Activated CD8-positive, alpha-beta memory T cell treated with anti-CD3 and anti-CD28 coated beads, Interleukin-2, amount 10 ng/mL, durations not matched to agents 7 days and 5 days (primary cell): Measurements from ENCODE around the gene MAGI3. TPM values are rescaled to one million over a fixed set of nuclear protein-coding genes. Genes with fewer than 3 reads are reported as not detected.

Experiments
- ATAC-seq: fragments of 150-1000 bp; cut with Tn5 transposase; one replicate; pipeline ENCODE4 v1.10.0; 2021; ENCODE audit warnings: moderate library complexity
- CTCF ChIA-PET: fragments of 350-600 bp; sonication (Branson Sonifier 250); formaldehyde crosslinking; loops from one replicate; lab custom pipeline; 2021; ENCODE audit warnings: antibody characterized with exemption; lab: Charles Lee
- DNase-seq: peaks from one replicate; pipeline ENCODE4 v3.0.0-alpha.2; 2020
- H3K27ac Mint-ChIP-seq: one replicate; pipeline ENCODE4 v1.8.0; 2021; ENCODE audit warnings: mild to moderate bottlenecking, mixed read lengths
- H3K27me3 Mint-ChIP-seq: one replicate; pipeline ENCODE4 v1.8.0; 2021; ENCODE audit warnings: mixed read lengths
- H3K36me3 Mint-ChIP-seq: one replicate; pipeline ENCODE4 v1.8.0; 2021; ENCODE audit warnings: mild to moderate bottlenecking, mixed read lengths
- H3K4me1 Mint-ChIP-seq: one replicate; pipeline ENCODE4 v1.8.0; 2021; ENCODE audit warnings: mixed read lengths
- H3K4me3 Mint-ChIP-seq: one replicate; pipeline ENCODE4 v1.8.0; 2021; ENCODE audit warnings: mild to moderate bottlenecking, moderate library complexity, mixed read lengths
- H3K9me3 Mint-ChIP-seq: one replicate; pipeline ENCODE4 v1.8.0; 2022; ENCODE audit warnings: low read depth, mixed read lengths
- total RNA-seq, 2 experiments: library from RNA; stranded (reverse); gene quantifications; one replicate each; pipeline ENCODE4 v1.2.3, GENCODE V29; 2021

Gene MAGI3
- 1 to 10 TPM; 6.5 to 9.8 TPM for total RNA-seq

DNA sequence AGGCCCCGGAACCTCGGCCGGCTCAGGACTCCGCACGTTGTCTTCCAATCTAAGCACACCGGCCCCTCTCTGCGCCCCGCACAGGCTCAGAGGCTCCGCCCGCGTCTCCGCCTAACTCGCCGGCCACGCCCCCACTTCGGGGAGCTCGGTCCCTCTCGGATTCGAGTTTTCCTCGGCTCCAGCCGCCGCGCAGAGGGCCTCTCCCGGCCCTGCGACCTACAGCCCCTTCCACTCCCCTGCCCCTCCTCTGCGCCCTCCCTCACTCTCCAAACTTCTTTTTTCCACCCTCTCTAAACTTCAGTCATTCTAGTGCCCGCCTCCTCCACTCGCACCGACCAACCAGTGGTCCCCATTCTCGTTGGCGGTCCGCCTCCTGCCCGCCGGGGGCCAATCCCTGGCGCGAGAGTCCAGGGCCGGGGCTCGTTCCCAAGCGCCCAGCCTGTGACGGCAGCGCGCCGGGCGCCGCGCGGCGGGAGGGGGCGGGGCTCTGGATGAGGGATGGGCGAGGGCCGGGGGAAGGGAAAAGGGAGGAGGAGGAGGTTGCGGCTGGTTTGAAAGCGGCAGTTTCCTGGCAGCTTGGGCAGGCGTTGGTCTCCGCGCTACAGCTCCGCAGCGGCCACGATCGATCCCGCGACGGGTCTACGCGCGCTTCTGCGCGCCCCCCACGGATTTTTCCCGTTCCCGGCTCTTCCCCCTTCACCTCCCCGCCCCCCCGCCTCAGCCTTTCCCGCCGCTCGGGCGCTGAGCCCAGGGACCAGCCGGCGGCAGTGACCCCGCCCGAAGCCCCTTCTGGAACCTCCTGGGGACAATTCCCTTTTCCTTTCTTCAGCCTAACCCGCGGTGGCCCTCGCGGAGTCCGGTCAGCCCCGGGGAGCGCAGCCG is at the start of gene MAGI3:
MAGI3 (plus strand) TSS at position 563 of the 882 bp plus-strand sequence. CDS start 519 bp downstream, outside the sequence.
- Mint-ChIP-seq H3K4me1 (peaks cover 28% of the 10 kb centered on the region), H3K36me3 (no peaks in the 10 kb centered on the region), H3K4me3 (peak within 1 kb of the TSS; percentile 92), H3K27me3 (peaks cover 41% of the 10 kb centered on the region), H3K9me3 (peaks cover 2% of the 10 kb centered on the region), H3K27ac (peak within 1 kb of the TSS; percentile 87)
- ATAC-seq (peak; percentile 97), DNase-seq (peak; percentile 96)
- CTCF ChIA-PET = interaction anchor here (1.4 kb wide), 1 partner anchor 23 kb away, joined by 3 read pairs; no protein-coding TSS in a partner anchor

DNA sequence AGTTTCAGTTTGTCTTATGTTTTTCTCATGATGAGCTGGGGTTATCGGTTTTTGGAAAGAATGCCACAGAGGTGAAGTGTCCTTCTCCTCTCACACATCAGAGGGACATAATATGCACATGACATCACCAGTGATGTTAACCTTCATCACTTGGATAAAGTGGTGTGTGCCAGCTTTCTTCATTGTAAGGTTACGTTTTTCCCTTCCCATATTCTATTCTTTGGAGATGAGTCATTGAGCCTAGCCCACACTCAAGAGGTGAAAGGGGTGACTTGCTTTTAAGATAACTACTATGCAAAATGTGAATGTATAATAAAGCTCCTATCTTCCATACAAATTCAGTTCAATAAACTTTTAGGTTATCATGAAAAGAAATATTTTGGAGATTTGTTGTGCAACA is 36.7 kb upstream of the MAGI3 start:
- Mint-ChIP-seq H3K4me3 (no peak overlapping the region), H3K9me3 (no peaks in the 10 kb centered on the region), H3K36me3 (no peaks in the 10 kb centered on the region), H3K27ac (no peak overlapping the region), H3K4me1 (no peaks in the 10 kb centered on the region), H3K27me3 (peaks cover 11% of the 10 kb centered on the region)
- no peak for DNase-seq
- ATAC-seq = no peak
- CTCF ChIA-PET = interaction anchor here (1.0 kb wide), 1 partner anchor 13 kb away, joined by 3 read pairs; no protein-coding TSS in a partner anchor

DNA sequence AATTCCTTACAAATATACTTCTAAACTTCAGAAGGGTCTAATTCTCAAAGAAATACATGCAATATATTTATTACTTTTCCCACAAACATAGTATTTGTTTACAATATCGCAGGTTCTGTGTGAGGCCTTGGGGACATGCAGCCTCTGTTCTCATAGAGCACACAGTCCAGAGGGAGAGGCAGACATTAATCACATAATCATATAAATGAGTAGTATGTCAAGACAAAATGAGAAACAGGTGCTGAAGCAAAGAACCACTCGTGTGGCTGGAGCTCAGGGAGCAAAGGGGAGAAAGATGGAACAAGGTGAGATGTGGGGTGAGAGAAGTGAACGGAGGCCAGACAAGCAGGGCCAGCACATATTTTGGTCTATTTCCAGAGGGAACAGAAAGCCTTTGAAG is 26.4 kb upstream of the MAGI3 start:
- Mint-ChIP-seq H3K27me3 (peaks cover 6% of the 10 kb centered on the region), H3K9me3 (no peaks in the 10 kb centered on the region), H3K36me3 (no peaks in the 10 kb centered on the region), H3K4me3 (no peak overlapping the region), H3K27ac (no peak overlapping the region), H3K4me1 (no peaks in the 10 kb centered on the region)
- ATAC-seq (no peak), DNase-seq (no peak)
- CTCF ChIA-PET = no interaction called here

DNA sequence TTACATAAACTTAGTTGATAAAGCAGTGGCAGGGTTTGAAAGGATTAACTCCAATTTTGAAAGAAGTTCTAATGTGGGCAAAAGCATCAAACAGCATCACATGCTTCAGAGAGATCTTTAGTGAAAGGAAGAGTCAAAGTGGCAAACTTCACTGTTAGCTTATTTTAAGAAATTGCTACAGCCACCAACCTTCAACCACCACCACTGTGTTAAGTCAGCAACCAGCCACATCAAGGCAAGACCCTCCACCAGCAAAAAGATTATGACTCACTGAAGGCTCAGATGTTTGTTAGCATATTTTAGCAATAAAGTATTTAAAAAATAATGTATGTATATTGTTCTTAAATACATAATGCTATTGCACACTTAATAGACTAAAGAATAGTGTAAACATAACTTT is 21.3 kb upstream of the MAGI3 start:
- Mint-ChIP-seq H3K27ac (no peak overlapping the region), H3K4me3 (no peak overlapping the region), H3K36me3 (no peaks in the 10 kb centered on the region), H3K4me1 (peaks cover 3% of the 10 kb centered on the region), H3K9me3 (no peaks in the 10 kb centered on the region), H3K27me3 (peaks cover 11% of the 10 kb centered on the region)
- CTCF ChIA-PET = no interaction called here
- DNase-seq (no peak), ATAC-seq (no peak)

DNA sequence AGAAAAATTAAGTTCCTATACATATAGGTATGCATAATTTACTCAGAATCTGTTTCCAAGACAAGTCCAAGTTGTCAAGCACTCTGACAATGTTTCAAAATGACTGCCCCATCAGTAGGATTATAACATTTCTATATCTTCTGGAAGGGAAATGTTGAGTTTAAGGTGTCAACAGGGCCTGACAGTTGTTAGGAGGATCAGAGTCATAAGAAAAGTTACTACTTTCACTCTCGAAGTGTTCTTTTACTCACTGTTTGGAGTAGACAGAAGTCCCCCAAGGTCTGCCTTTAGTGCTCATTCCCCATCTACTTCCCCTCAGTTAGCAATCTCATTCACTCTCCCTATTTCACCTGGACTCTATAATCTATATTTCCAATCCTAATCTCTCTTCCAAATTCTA is 20.6 kb upstream of the MAGI3 start:
- ATAC-seq (peak; percentile 33), DNase-seq (no peak)
- Mint-ChIP-seq H3K4me1 (peaks cover 3% of the 10 kb centered on the region), H3K9me3 (no peaks in the 10 kb centered on the region), H3K27ac (no peak overlapping the region), H3K36me3 (no peaks in the 10 kb centered on the region), H3K4me3 (no peak overlapping the region), H3K27me3 (peaks cover 12% of the 10 kb centered on the region)
- CTCF ChIA-PET = no interaction called here

DNA sequence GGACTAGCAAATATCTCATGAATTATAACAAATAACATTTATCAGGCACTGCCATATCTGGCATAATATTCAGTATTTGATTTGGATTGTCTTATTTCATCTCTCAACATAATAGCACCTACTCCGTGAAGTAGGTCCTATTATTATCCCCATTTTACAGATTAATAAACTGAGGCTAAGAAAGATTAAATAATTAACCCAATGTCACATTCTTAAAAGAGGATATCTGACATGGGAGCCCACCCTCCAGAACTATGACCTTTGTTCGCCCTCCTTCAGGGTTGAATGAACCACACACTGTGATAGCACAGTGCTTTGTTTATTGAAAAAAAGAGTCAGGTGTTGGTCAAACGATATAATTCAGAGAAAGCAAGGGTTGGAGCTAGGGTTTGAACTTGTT is 19.4 kb upstream of the MAGI3 start:
- ATAC-seq (no peak), DNase-seq (no peak)
- H3K9me3 Mint-ChIP-seq = no peaks in the 10 kb centered on the region
- H3K27ac Mint-ChIP-seq = no peak overlapping the region
- CTCF ChIA-PET = no interaction called here
- peaks cover 18% of the 10 kb centered on the region for H3K27me3 Mint-ChIP-seq
- H3K36me3 Mint-ChIP-seq = no peaks in the 10 kb centered on the region
- H3K4me1 Mint-ChIP-seq = peaks cover 3% of the 10 kb centered on the region
- H3K4me3 Mint-ChIP-seq = no peak overlapping the region

DNA sequence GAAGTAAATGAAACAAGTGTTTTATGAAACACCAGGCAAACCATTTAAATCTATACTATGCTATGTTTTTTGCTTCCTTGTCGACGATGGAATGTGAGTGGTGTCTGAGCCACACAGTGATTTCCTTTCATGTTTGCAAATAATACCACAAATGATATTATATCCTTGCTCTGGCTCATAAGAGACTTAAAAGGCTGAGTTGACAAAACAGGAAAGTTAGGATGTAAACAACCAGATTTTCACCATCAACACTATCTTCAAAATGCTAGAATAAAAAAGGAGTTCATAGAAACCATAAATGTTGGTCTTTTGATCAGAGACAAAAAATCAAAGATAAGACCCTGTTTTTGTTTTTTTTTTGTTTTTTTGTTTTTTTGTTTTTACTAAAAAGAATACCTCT is 17.8 kb upstream of the MAGI3 start:
- no peaks in the 10 kb centered on the region for H3K36me3 Mint-ChIP-seq
- ATAC-seq (no peak), DNase-seq (no peak)
- CTCF ChIA-PET = no interaction called here
- peaks cover 3% of the 10 kb centered on the region for H3K4me1 Mint-ChIP-seq
- no peak overlapping the region for H3K27ac Mint-ChIP-seq
- peaks cover 29% of the 10 kb centered on the region for H3K27me3 Mint-ChIP-seq
- no peaks in the 10 kb centered on the region for H3K9me3 Mint-ChIP-seq
- no peak overlapping the region for H3K4me3 Mint-ChIP-seq

DNA sequence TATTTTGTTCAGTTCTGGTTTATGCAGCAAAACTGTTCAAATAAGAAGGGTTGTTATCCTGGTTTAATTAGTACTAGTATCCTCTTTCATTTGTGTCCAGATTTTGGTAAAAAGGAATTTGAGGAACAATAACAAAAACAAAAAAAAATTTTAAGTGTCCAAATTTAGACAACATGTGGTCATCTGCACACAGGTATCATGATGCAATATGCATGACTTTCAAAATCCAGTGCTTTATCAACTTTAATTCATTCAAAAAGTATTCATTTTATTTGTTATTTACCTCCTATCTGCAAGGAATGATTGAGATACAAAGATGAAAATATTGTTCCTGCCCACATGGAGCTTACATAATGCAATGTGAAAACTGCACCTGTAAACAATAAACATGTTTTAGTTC is 16.7 kb upstream of the MAGI3 start:
- no peak overlapping the region for H3K4me3 Mint-ChIP-seq
- H3K4me1 Mint-ChIP-seq = peaks cover 3% of the 10 kb centered on the region
- no peak overlapping the region for H3K27ac Mint-ChIP-seq
- no peaks in the 10 kb centered on the region for H3K9me3 Mint-ChIP-seq
- H3K36me3 Mint-ChIP-seq = no peaks in the 10 kb centered on the region
- no peak for DNase-seq
- CTCF ChIA-PET = no interaction called here
- H3K27me3 Mint-ChIP-seq = peaks cover 25% of the 10 kb centered on the region
- ATAC-seq = no peak

DNA sequence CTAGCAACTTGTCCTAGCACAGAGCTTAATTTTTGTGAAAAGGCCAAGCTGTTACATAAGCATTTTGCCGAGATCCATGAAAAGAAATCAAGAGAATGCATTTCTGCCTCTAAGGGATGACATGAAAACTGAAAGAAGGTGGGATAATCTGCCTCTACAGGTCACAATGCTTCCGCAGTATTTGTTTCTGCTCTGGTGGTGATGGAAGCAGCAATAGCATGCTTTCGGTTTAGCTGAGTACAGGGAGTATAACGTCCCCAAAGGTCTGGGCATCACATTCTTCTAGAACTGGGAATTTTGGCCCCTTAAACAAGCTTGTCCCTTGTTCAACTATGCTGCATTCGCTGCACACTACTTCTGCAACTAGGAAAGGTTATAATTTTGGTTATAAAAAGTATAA is 14.4 kb upstream of the MAGI3 start:
- Mint-ChIP-seq H3K9me3 (no peaks in the 10 kb centered on the region), H3K4me1 (no peaks in the 10 kb centered on the region), H3K27me3 (peaks cover 24% of the 10 kb centered on the region), H3K4me3 (no peak overlapping the region), H3K27ac (no peak overlapping the region), H3K36me3 (no peaks in the 10 kb centered on the region)
- ATAC-seq (no peak), DNase-seq (no peak)
- CTCF ChIA-PET = no interaction called here

DNA sequence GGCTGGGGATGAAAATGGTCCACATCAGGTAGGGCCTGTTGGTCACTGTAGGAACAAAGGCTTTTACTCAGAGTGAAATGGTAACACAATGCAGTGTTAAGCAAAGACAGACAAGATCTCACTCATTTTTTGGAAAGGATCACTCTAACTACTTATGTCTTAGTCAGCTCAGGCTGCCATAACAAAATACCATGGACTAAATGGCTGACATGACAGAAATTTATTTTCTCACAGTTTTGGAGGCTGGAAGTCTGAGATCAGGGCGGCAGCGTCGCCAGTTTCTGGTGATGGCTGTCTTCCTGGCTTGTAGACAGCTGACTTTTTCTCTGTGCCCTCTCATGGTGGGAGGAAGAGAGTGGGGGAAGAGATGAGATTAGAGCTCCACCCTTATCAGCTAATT is 10.2 kb upstream of the MAGI3 start:
- CTCF ChIA-PET = no interaction called here

DNA sequence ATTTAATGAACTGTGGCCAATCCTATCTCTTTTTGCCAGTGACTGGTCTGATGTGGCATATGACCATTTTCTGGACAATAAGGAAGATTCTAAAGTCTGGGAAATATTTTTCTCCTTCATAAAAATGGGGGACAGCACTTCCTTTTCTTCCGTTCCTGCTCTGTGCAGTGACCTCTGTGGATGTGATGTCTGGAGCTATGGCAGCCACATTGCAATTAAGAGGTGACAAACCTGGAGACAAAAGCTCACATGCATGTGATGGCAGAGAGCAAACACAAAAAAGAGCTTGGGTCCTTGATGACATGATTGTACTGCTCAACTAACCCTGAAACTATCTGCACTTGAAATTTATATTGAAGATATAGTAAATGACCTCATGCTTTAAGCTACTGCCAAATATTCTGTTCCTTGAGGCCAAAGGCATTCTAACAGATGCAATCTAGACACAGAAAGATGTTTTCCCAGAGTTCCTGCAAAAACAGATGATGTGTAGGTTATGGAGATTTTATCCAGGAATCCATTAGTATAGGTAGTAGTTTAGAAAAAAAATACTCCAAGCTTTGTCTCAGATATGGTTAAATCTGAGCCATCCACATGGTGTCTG is 2.2 kb upstream of the MAGI3 start:
- peaks cover 25% of the 10 kb centered on the region for H3K4me1 Mint-ChIP-seq

More for the DNA sequence above, 10.2 kb upstream of the MAGI3 start:
- Mint-ChIP-seq H3K36me3 (no peaks in the 10 kb centered on the region), H3K4me1 (no peaks in the 10 kb centered on the region), H3K27me3 (peaks cover 17% of the 10 kb centered on the region), H3K4me3 (no peak overlapping the region), H3K27ac (no peak overlapping the region), H3K9me3 (no peaks in the 10 kb centered on the region)
- no peak for DNase-seq
- no peak for ATAC-seq

DNA sequence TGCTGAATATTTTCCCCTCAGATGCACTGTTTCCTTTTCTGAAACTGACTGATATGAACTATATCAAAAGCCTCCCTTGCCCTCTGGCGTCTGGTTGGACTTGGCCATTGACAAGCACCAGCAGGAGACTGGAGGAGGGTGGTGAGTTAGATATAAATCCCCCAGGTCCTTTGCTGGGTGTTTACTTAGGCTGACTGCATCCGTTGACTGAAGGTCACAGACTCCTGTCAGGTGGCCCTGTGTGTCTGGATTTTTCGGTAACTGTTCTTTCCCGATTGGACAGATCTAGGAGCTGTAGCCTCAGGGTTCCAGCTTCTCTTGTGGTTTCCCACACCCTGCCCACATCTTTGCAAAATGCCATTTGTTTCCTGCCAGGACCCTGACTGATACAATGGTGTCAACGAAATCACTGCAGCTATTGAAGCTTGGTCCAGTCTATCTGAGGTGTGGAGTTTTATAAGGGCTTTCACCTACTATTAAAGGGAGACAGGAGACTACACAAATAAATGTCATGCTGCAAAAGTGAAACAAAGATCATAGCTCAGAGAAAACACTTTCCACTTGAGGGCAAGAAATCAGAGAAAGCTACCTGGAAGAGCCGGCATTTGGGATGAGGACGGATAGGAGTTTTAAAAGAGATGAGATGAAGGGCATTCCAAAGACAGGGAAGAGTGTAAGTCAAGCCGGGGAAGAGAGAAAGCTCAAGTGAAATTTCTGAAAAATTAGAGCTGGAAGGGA is 1.5 kb upstream of the MAGI3 start:
- Mint-ChIP-seq H3K4me1 (peaks cover 25% of the 10 kb centered on the region), H3K27ac (no peak overlapping the region), H3K9me3 (peaks cover 2% of the 10 kb centered on the region), H3K36me3 (no peaks in the 10 kb centered on the region), H3K4me3 (peak overlapping the region; percentile 92), H3K27me3 (peaks cover 34% of the 10 kb centered on the region)
- CTCF ChIA-PET = interaction anchor here (1.4 to 1.9 kb wide), 2 partner anchors 21 to 316 kb away, joined by 3 to 7 read pairs; partner anchors contain the start of gene LRIG2
- DNase-seq (no peak), ATAC-seq (no peak)

More for the DNA sequence above, 2.2 kb upstream of the MAGI3 start:
- Mint-ChIP-seq H3K4me3 (no peak overlapping the region), H3K27me3 (peaks cover 32% of the 10 kb centered on the region), H3K36me3 (no peaks in the 10 kb centered on the region), H3K27ac (no peak overlapping the region), H3K9me3 (peaks cover 2% of the 10 kb centered on the region)
- ATAC-seq (no peak), DNase-seq (no peak)
- CTCF ChIA-PET = interaction anchor here (1.4 to 1.9 kb wide), 2 partner anchors 316 to 673 kb away, joined by 3 to 7 read pairs; partner anchors contain the start of genes LRIG2 and PPM1J

DNA sequence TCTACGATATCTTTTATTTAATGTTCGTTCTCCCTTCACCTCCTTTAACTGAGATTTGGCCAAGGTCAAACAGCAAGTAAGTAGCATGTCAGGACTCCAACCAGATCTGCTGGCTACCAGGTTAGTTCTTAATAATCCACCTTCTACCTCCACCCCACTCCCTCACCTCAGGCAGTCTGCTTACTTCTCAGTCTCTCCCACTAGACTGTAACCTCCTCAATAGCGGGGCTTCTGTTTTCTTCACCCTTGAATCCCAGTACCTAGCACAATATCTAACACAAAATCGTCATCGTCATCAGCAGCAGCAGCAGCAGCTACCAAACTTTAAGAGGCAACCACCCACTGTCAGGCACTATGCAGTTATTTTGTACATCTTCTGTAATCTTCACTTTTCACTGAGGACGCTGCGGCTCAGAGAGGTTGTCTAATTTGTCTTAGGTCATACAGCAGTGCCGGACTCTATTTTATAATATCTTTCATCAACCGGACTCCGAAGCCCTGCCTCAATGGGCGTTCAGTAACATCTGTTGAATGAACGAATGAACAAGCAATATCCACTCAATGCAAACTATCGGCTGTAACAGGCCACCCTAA is 859 bp upstream of the MAGI3 start:
- Mint-ChIP-seq H3K4me1 (peaks cover 25% of the 10 kb centered on the region), H3K27me3 (peaks cover 40% of the 10 kb centered on the region), H3K27ac (peak overlapping the region; percentile 87), H3K36me3 (no peaks in the 10 kb centered on the region), H3K9me3 (peaks cover 2% of the 10 kb centered on the region), H3K4me3 (peak overlapping the region; percentile 92)
- DNase-seq = no peak
- no peak for ATAC-seq
- CTCF ChIA-PET = interaction anchor here (1.4 kb wide), 1 partner anchor 22 kb away, joined by 3 read pairs; no protein-coding TSS in a partner anchor
